Measurements from ENCODE around the gene DLG5.

GRCh38 chr10:77746047-77746707 is 180.4 kb downstream of the DLG5 start:
- no peak for TF ChIP-seq CTCF (IDR thresholded peaks at IDR 0.05)
- no peak for TF ChIP-seq POLR2AphosphoS5 (IDR thresholded peaks at IDR 0.05)
- TF ChIP-seq POLR2A (IDR thresholded peaks at IDR 0.05): no peak

Measured in prostate gland (tissue), 2 donors.